PC-9 (cell line): Measurements from ENCODE around the gene KIF15.

ENCODE experiments used
- EZH2 ChIP-seq: fragments of 200-600 bp; sonication (generic); IDR thresholded peaks from 2 replicates; pipeline ENCODE4 v1.8.0; 2017; ENCODE audit warnings: antibody characterized with exemption, low read depth
- TF ChIP-seq, protein P1 (sequence below): fragments of 200-600 bp; sonication (generic); conservative IDR thresholded peaks from 2 replicates; pipeline ENCODE4 v1.6.1; 2017; ENCODE audit warnings: mixed run types, antibody characterized with exemption, mild to moderate bottlenecking, moderate library complexity

GRCh38 chr3:44860117-44860516 is 98.5 kb downstream of the KIF15 start:
- TF ChIP-seq, protein P1, sequence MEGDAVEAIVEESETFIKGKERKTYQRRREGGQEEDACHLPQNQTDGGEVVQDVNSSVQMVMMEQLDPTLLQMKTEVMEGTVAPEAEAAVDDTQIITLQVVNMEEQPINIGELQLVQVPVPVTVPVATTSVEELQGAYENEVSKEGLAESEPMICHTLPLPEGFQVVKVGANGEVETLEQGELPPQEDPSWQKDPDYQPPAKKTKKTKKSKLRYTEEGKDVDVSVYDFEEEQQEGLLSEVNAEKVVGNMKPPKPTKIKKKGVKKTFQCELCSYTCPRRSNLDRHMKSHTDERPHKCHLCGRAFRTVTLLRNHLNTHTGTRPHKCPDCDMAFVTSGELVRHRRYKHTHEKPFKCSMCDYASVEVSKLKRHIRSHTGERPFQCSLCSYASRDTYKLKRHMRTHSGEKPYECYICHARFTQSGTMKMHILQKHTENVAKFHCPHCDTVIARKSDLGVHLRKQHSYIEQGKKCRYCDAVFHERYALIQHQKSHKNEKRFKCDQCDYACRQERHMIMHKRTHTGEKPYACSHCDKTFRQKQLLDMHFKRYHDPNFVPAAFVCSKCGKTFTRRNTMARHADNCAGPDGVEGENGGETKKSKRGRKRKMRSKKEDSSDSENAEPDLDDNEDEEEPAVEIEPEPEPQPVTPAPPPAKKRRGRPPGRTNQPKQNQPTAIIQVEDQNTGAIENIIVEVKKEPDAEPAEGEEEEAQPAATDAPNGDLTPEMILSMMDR: no peak
- TF ChIP-seq EZH2: no peak
